Erythroblast (primary cell): Measurements from ENCODE around the gene VEGFD.

Source experiments
- DNase-seq, 2 experiments: peaks; one replicate each; lab custom pipeline; 2025; lab: John Stamatoyannopoulos, UW
- GATA1 ChIP-seq: IDR thresholded peaks from 2 replicates; pipeline ENCODE4 v1.6.1; 2011; ENCODE audit warnings: low read depth, mild to moderate bottlenecking, control low read depth, low read length, moderate library complexity
- POLR2A ChIP-seq: IDR thresholded peaks from 2 replicates; pipeline ENCODE4 v1.6.1; 2011; ENCODE audit warnings: mild to moderate bottlenecking, low read length

The VEGFD gene

GRCh38 chrX:15399962-15400391, 15.8 kb upstream of the VEGFD start:
- DNase-seq = no peak
- TF ChIP-seq POLR2A (no peak), GATA1 (no peak)

GRCh38 chrX:15398874-15399273, 14.7 kb upstream of the VEGFD start:
- TF ChIP-seq GATA1 = no peak
- TF ChIP-seq POLR2A = no peak
- no peak for DNase-seq

GRCh38 chrX:15395789-15396188, 11.6 kb upstream of the VEGFD start:
- TF ChIP-seq GATA1 (no peak), POLR2A (no peak)
- DNase-seq = no peak

GRCh38 chrX:15391850-15392249, 7.6 kb upstream of the VEGFD start:
- no peak for TF ChIP-seq GATA1
- no peak for TF ChIP-seq POLR2A
- DNase-seq = no peak

- no peak for TF ChIP-seq GATA1
- no peak for TF ChIP-seq POLR2A
Measured at GRCh38 chrX:15382813-15383212, 1.4 kb downstream of the VEGFD start.

GRCh38 chrX:15376956-15377355, 7.3 kb downstream of the VEGFD start:
- TF ChIP-seq POLR2A = no peak
- TF ChIP-seq GATA1 = no peak
- no peak for DNase-seq

More at GRCh38 chrX:15382813-15383212, 1.4 kb downstream of the VEGFD start:
- peak in 1 of 2 experiments; percentile 3 for DNase-seq

- DNase-seq = no peak
- TF ChIP-seq GATA1 (no peak), POLR2A (no peak)
Measured at GRCh38 chrX:15373976-15374375, 10.2 kb downstream of the VEGFD start.

GRCh38 chrX:15366506-15367352, 17.5 kb downstream of the VEGFD start:
- DNase-seq = no peak
- TF ChIP-seq GATA1 (no peak), POLR2A (no peak)

- DNase-seq = no peak
- TF ChIP-seq POLR2A (no peak), GATA1 (no peak)
Measured at GRCh38 chrX:15359701-15360100, 24.5 kb downstream of the VEGFD start.

- no peak for DNase-seq
- TF ChIP-seq GATA1 (no peak), POLR2A (no peak)
Measured at GRCh38 chrX:15358533-15358932, 25.7 kb downstream of the VEGFD start.

GRCh38 chrX:15356444-15356843, 27.8 kb downstream of the VEGFD start:
- DNase-seq = no peak

GRCh38 chrX:15350329-15350996, 33.8 kb downstream of the VEGFD start:
- no peak for DNase-seq
- TF ChIP-seq POLR2A (no peak), GATA1 (no peak)

More at GRCh38 chrX:15356444-15356843, 27.8 kb downstream of the VEGFD start:
- no peak for TF ChIP-seq POLR2A
- no peak for TF ChIP-seq GATA1

GRCh38 chrX:15349046-15349445, 35.2 kb downstream of the VEGFD start:
- DNase-seq = peak; percentile 46 to 66

GRCh38 chrX:15345976-15346375, 38.2 kb downstream of the VEGFD start:
- no peak for TF ChIP-seq POLR2A
- no peak for TF ChIP-seq GATA1
- no peak for DNase-seq

More at GRCh38 chrX:15349046-15349445, 35.2 kb downstream of the VEGFD start:
- TF ChIP-seq GATA1 = no peak
- no peak for TF ChIP-seq POLR2A
